ENCODE data around the gene RBM4B. TPM values are rescaled to one million over a fixed set of nuclear protein-coding genes. Genes with fewer than 3 reads are reported as not detected.
A peak's percentile ranks its signal among the peaks of the same experiment; 100 is the strongest.

Gene RBM4B
- total RNA-seq, 6 donors from 2014 or later: 7.3 to 27.2 (median 13.9) TPM

DNA sequence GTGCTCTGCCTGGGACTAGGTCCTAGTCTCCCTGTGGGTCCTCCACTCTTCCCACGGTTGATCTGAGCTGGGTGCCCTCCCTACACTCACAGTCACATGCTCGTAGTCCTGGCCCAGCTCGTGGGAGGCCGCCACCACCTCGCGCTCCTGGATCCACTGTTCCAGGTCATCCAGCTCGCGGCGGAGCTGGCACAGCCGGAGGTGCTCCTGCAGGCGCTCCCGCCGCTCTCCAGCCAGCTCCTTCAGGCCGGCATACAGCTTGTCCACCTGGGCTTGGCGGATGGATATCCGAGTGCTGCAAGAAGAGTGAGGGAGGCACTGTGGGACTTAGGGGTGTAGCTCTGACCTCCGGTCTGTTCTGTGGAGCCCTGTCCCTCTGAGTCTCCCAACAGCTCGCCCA, 14.8 kb upstream of the RBM4B start:
- DNase-seq: peak in 1 of 2 donors; percentile 69
- TF ChIP-seq POLR2AphosphoS5 (IDR thresholded peaks at IDR 0.05) (no peak), EP300 (IDR thresholded peaks at IDR 0.05) (no peak), POLR2A (IDR thresholded peaks at IDR 0.05) (no peak)
- TF ChIP-seq, protein P1, sequence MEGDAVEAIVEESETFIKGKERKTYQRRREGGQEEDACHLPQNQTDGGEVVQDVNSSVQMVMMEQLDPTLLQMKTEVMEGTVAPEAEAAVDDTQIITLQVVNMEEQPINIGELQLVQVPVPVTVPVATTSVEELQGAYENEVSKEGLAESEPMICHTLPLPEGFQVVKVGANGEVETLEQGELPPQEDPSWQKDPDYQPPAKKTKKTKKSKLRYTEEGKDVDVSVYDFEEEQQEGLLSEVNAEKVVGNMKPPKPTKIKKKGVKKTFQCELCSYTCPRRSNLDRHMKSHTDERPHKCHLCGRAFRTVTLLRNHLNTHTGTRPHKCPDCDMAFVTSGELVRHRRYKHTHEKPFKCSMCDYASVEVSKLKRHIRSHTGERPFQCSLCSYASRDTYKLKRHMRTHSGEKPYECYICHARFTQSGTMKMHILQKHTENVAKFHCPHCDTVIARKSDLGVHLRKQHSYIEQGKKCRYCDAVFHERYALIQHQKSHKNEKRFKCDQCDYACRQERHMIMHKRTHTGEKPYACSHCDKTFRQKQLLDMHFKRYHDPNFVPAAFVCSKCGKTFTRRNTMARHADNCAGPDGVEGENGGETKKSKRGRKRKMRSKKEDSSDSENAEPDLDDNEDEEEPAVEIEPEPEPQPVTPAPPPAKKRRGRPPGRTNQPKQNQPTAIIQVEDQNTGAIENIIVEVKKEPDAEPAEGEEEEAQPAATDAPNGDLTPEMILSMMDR (IDR thresholded peaks at IDR 0.05): no peak

DNA sequence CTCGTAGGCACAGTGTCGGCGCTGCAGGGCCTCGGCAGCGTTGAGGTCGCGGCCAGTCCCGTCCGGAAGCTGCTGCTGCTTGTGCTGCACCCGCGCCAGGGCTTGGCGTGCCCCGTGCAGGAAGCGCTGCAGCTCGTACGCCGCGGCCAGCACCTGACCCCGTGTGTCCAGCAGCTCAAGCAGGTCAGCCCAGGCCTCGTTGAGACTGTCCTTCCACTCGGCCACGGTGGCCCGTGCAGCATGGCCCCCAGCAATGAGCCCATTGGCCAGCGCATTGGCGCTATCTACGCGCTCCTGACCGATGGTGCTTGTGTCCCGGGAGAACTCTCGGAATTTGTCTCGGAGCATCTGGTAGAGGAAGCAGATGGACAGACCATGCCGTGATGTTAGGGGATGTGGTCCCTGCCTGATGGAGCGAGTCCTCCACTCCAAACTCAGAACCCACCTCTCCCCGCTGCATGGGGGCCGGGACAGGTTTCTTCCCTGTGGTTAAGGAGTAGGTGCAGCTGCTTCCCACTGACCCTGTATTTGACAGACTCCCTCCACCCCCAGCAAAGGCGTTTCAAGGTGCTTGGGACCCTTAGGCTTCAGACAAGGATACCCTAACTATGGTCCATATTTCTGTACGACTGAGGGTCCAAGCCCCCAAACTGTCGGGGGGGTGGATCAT, 13.8 kb upstream of the RBM4B start:
- Histone ChIP-seq H3K27ac (no peak overlapping the region), H3K27me3 (no peaks in the 10 kb centered on the region), H3K4me3 (no peak overlapping the region), H3K4me1 (no peaks in the 10 kb centered on the region), H3K36me3 (no peaks in the 10 kb centered on the region), H3K9me3 (no peaks in the 10 kb centered on the region)
- ATAC-seq (ENCODE audit: low FRiP score in 2 of 2): no peak
- TF ChIP-seq, protein P1 (IDR thresholded peaks at IDR 0.05): no peak
- TF ChIP-seq POLR2AphosphoS5 (IDR thresholded peaks at IDR 0.05) (no peak), EP300 (IDR thresholded peaks at IDR 0.05) (no peak), POLR2A (IDR thresholded peaks at IDR 0.05) (no peak)
- peak in 1 of 2 donors; percentile 75 for DNase-seq
- whole genome bisulfite sequencing, 2 donors: 95 to 98% methylated on average over 17 to 38 of the region's 38 CpGs

More for the DNA sequence above, 14.8 kb upstream of the RBM4B start:
- ATAC-seq (ENCODE audit: low FRiP score in 2 of 2): no peak
- no peaks in the 10 kb centered on the region for H3K4me1 ChIP-seq
- H3K27ac ChIP-seq: no peak overlapping the region
- 94 to 96% methylated on average over 5 to 17 of the region's 18 CpGs for WGBS, 2 donors
- no peaks in the 10 kb centered on the region for H3K36me3 ChIP-seq
- H3K27me3 ChIP-seq: no peaks in the 10 kb centered on the region
- H3K9me3 ChIP-seq: no peaks in the 10 kb centered on the region
- no peak overlapping the region for H3K4me3 ChIP-seq

DNA sequence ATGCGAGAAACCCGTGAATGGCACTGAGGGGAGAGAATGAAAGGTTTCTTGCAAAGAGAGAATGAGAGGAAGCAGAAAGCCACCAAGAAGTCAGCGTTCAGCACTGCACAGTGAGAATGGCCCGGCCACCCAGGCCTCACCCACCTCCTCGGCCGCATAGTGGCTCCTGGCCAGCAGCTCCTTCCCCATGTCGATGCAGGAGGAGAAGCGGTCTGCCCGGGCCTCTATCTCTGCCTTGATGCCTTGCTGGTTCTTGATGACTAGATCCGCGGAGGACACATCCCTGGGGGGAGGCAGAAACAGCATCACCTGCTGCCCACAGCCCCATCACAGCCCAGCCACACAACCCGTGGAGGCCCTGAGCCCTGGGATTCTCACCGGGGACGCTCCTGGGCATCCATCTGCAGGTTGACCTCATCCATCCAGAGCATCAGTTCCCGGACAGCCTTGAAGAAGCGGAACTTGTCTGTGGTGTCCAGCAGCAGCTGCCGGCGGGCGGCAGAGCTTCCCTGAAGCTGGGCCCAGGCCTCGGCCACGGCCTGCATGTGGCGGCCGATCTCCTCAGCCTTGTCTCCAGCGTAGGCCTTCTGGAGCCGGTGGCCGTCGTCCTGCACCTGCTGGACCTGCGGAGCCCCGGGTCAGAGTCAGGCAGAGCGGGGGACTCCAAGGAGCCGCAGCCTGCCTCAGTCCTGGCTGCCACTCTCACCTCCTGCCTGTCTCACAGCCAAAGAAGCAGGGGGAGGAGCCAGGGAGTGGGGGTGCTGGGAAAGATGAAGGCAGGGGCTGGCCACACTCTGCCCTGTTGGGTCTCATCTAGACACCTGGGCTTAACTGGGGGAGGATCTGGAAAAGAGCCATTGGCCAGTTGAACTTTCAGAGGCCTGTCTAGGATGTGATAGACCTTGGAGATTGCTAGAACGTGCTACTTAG, 12.2 kb upstream of the RBM4B start:
- no peak overlapping the region for H3K27ac ChIP-seq
- H3K4me3 ChIP-seq: no peak overlapping the region
- TF ChIP-seq POLR2AphosphoS5 (IDR thresholded peaks at IDR 0.05) (no peak), POLR2A (IDR thresholded peaks at IDR 0.05) (no peak), EP300 (IDR thresholded peaks at IDR 0.05) (no peak)
- TF ChIP-seq, protein P1 (IDR thresholded peaks at IDR 0.05): no peak
- H3K9me3 ChIP-seq: no peaks in the 10 kb centered on the region
- H3K27me3 ChIP-seq: no peaks in the 10 kb centered on the region
- H3K4me1 ChIP-seq: no peaks in the 10 kb centered on the region
- DNase-seq (peak in 1 of 2 donors; percentile 73), ATAC-seq (ENCODE audit: low FRiP score in 2 of 2) (no peak)
- WGBS, 2 donors: 87 to 94% methylated on average over 10 to 32 of the region's 32 CpGs
- no peaks in the 10 kb centered on the region for H3K36me3 ChIP-seq

DNA sequence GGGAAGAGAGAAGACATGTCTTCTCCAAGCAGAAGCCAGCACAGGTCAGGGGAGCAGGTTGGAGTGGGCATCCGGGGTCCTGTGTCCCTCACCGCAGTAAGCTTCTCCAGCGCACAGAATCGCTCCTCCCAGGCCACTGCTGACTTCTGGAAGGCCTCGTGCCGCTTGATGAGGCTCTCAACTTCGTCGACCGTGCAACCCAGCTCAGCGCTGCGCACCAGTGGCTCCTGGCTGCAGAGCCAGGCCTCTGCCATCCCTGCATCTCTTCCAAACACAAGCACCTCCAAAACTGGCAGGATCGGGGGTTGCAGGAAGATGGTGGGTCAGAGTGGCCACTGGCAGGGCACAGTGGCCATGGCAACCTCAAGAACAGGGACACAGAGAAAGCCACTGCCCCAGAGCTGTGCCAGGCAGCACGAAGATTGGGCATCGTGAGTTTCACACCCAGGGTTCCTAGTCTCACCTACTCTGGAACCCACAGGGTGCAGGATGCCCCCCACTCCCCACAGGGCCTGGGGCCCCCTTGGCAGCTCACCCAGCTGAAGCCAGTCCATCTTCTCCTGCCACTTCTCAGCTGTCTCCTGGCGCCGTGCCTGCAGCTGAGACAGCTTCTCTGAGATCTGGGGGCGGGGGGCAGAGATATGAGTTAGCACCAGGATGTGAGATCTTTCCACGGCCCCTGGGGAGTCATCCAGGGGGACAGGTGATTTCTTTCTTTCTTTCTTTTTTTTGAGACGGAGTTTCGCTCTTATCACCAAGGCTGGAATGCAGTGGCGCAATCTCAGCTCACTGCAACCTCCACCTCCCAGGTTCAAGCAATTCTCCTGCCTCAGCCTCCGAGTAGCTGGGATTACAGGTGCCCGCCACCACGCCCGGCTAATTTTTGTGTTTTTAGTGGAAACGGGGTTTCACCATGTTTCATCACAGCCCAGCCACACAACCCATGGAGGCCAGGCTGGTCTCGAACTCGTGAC, 11.2 kb upstream of the RBM4B start:
- Histone ChIP-seq H3K4me1 (no peaks in the 10 kb centered on the region), H3K36me3 (no peaks in the 10 kb centered on the region), H3K27ac (no peak overlapping the region), H3K9me3 (no peaks in the 10 kb centered on the region), H3K4me3 (no peak overlapping the region), H3K27me3 (no peaks in the 10 kb centered on the region)
- ATAC-seq (ENCODE audit: low FRiP score in 2 of 2) (no peak), DNase-seq (peak in 1 of 2 donors; percentile 63)
- TF ChIP-seq POLR2AphosphoS5 (IDR thresholded peaks at IDR 0.05): no peak
- TF ChIP-seq, protein P1 (IDR thresholded peaks at IDR 0.05): no peak
- WGBS, 2 donors: 81 to 83% methylated on average over 18 to 28 of the region's 28 CpGs

Data from upper lobe of left lung (tissue), 6 donors.